ENCODE results near the gene ARRDC2. TPM values are rescaled to one million over a fixed set of nuclear protein-coding genes. Genes with fewer than 3 reads are reported as not detected.
A peak's percentile ranks its signal among the peaks of the same experiment; 100 is the strongest.

The ARRDC2 gene
- total RNA-seq, 2 donors from 2014 or later = 41.4 to 47.9 TPM

DNA sequence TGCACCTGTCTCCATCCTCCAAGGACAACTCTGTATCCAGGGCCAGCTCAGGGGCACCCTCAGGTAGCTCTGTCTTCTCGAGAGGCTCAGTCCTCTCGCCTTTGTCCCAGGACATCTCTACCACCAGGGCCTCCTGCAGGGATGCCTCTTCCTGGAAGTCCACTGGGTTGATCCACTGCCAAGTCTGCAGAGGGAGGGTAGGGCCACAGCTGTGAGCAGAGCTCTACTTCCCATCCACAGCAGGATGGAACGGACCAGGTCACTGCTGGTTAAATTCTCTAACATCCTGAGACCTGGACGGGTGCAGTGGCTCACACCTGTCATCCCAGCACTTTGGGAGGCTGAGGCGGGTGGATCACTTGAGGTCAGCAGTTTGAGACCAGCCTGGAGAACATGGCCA lies 51.9 kb downstream of the ARRDC2 start:
- ATAC-seq (replicated peaks in 1 of 2) (no peak), DNase-seq (no peak)
- Mint-ChIP-seq H3K27me3 (ENCODE audit: low read depth) (no peaks in the 10 kb centered on the region), H3K9me3 (no peaks in the 10 kb centered on the region), H3K27ac (no peak overlapping the region), H3K4me3 (no peak overlapping the region), H3K36me3 (ENCODE audit: insufficient read depth in 2 of 2) (peaks cover 0 to 7% of the 10 kb centered on the region in 2 donors), H3K4me1 (ENCODE audit: low read depth) (peaks cover 11% of the 10 kb centered on the region)

- Mint-ChIP-seq H3K4me1 (ENCODE audit: low read depth) (peaks cover 11% of the 10 kb centered on the region), H3K27me3 (ENCODE audit: low read depth) (no peaks in the 10 kb centered on the region), H3K27ac (no peak overlapping the region), H3K9me3 (no peaks in the 10 kb centered on the region), H3K36me3 (ENCODE audit: insufficient read depth in 2 of 2) (peaks cover 0 to 9% of the 10 kb centered on the region in 2 donors), H3K4me3 (no peak overlapping the region)
- DNase-seq (no peak), ATAC-seq (replicated peaks in 1 of 2) (no peak)
Measured at GRCh38 chr19:18060472-18060871, 52.5 kb downstream of the ARRDC2 start.

GRCh38 chr19:18062028-18062427 lies 54.1 kb downstream of the ARRDC2 start:
- DNase-seq = no peak
- H3K4me1 Mint-ChIP-seq (ENCODE audit: low read depth) = peaks cover 11% of the 10 kb centered on the region
- no peak overlapping the region for H3K4me3 Mint-ChIP-seq
- no peak for ATAC-seq (replicated peaks in 1 of 2)
- H3K36me3 Mint-ChIP-seq (ENCODE audit: insufficient read depth in 2 of 2) = peaks cover 0 to 9% of the 10 kb centered on the region in 2 donors
- no peak overlapping the region for H3K27ac Mint-ChIP-seq
- no peaks in the 10 kb centered on the region for H3K9me3 Mint-ChIP-seq
- no peaks in the 10 kb centered on the region for H3K27me3 Mint-ChIP-seq (ENCODE audit: low read depth)

GRCh38 chr19:18063463-18063862 lies 55.5 kb downstream of the ARRDC2 start:
- Mint-ChIP-seq H3K4me1 (ENCODE audit: low read depth) (peaks cover 3% of the 10 kb centered on the region), H3K27me3 (ENCODE audit: low read depth) (no peaks in the 10 kb centered on the region), H3K36me3 (ENCODE audit: insufficient read depth in 2 of 2) (peaks cover 0 to 9% of the 10 kb centered on the region in 2 donors), H3K9me3 (no peaks in the 10 kb centered on the region), H3K4me3 (no peak overlapping the region), H3K27ac (no peak overlapping the region)
- peak; percentile 40 for DNase-seq
- no peak for ATAC-seq (replicated peaks in 1 of 2)

Other genes starting within 250 kb of the ARRDC2 start
- under 1 TPM in 1 of 2 donors, not detected in 1; 0.36 TPM for gene B3GNT3, start 213.0 kb upstream of the ARRDC2 start, total RNA-seq
- 10 to 100 TPM in 1 of 2 donors, 1 to 10 TPM in 1; 6.8 to 12.5 TPM for gene INSL3, start 186.7 kb upstream of the ARRDC2 start, total RNA-seq
- gene JAK3, start 160.2 kb upstream of the ARRDC2 start, total RNA-seq = 100 to 1,000 TPM; 235 to 247 TPM
- gene RPL18A, start 148.3 kb upstream of the ARRDC2 start, total RNA-seq = 1,000 to 10,000 TPM; 2,983 to 3,463 TPM
- gene SLC5A5, start 136.2 kb upstream of the ARRDC2 start, total RNA-seq = 1 to 10 TPM; 2.0 to 3.3 TPM
- 10 to 100 TPM; 50.1 to 68.1 TPM for gene CCDC124, start 75.2 kb upstream of the ARRDC2 start, total RNA-seq
- gene KCNN1, start 41.1 kb upstream of the ARRDC2 start, total RNA-seq = 1 to 10 TPM in 1 of 2 donors, under 1 TPM in 1; 0.69 to 1.2 TPM
- 10 to 100 TPM; 13.4 to 20.4 TPM for gene IL12RB1, start 78.8 kb downstream of the ARRDC2 start, total RNA-seq
- gene MAST3, start 89.6 kb downstream of the ARRDC2 start, total RNA-seq = 10 to 100 TPM; 22.4 to 23.2 TPM
- 10 to 100 TPM; 13.3 to 15.4 TPM for gene PIK3R2, start 145.0 kb downstream of the ARRDC2 start, total RNA-seq
- 10 to 100 TPM; 10.2 to 11.4 TPM for gene IFI30, start 165.6 kb downstream of the ARRDC2 start, total RNA-seq
- 10 to 100 TPM in 1 of 2 donors, 1 to 10 TPM in 1; 9.8 to 10.1 TPM for gene MPV17L2, start 185.0 kb downstream of the ARRDC2 start, total RNA-seq
- gene RAB3A, start 195.9 kb downstream of the ARRDC2 start, total RNA-seq = 1 to 10 TPM; 1.8 to 1.9 TPM
- gene PDE4C, start 218.3 kb downstream of the ARRDC2 start, total RNA-seq = under 1 TPM in 1 of 2 donors, not detected in 1; 0.10 TPM